ENCODE results near the gene NECTIN2.
A peak's percentile ranks its signal among the peaks of the same experiment; 100 is the strongest.
"Not testable (repeated sequence)": the region's sequence is repeated elsewhere in the genome, so short reads cannot be mapped to it uniquely, and the experiment has no call there.

NECTIN2 gene

DNA sequence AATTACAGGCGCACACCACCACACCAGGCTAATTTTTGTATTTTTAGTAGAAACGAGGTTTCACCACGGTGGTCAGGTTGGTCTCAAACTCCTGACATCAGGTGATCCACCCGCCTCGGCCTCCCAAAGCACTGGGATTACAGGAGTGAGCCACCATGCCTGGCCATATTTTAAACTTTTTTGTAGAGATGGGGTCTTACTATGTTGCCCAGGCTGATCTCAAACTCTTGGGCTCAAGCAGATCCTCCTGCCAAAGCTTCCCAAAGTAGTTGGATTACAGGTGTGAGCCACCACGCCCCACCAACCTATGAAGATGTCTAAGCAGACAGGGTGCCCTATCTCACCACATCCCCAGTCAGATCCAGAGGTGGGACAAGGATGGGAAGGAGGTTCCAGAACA is 65.8 kb downstream of the NECTIN2 start:
- not testable (repeated sequence) for DNase-seq

DNA sequence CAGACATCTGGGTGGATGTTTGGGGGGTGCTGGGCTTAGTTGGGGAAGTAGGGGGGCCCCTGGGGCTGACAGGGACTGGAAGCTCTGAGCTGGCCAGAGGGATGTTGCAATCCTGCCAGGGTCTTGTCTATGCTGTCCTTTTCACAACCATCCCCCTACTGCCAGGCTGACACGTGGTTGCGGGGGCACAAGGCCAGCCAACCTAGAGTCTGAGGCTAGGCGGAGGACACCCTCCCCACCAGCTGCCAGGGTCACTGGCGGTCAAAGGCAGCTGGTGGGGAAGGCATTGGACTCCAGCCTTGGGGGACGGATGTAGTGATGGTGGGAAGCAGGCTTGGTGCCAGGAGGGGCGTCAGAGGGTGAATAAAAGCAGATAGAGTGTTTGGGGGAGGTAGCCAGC is 66.8 kb downstream of the NECTIN2 start:
- peak; percentile 72 for DNase-seq

DNA sequence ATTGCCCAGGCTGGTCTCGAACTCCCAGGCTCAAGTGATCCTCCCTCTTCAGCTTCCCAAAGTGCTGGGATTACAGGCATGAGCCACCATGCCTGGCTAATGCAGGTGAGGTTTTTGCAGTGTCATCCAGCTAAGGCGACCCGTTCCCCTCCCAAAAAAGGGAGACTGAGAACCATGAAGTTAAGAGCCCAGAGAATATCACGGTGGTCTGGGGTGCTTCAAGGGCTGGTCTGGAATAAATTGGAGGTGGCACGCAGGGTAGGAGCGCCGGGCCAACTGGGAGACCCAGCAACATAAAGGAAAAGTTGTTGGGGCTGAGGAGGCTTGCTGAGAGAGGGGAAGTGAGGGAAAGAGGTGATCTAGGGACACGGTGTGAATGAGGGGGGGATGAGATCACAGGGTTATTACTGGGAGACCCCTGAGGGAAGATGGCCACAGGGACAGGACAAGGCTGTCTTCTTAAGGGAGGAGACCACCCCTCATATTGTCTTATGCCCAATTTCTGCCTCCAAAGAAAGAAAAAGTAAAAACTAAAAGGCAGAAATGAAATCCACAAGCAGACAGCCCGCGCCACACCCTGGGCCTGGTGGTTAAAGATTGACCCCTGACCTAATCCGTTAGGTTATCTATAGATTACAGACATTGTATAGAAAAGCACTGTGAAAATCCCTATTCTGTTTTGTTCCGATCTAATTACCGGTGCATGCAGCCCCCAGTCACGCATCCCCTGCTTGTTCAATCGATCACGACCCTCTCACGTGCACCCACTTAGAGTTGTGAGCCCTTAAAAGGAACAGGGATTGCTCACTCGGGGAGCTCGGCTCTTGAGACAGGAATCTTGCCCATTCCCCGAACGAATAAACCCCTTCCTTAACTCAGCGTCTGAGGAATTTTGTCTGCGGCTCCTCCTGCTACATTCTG is 67.7 kb downstream of the NECTIN2 start:
- peak; percentile 40 for DNase-seq

DNA sequence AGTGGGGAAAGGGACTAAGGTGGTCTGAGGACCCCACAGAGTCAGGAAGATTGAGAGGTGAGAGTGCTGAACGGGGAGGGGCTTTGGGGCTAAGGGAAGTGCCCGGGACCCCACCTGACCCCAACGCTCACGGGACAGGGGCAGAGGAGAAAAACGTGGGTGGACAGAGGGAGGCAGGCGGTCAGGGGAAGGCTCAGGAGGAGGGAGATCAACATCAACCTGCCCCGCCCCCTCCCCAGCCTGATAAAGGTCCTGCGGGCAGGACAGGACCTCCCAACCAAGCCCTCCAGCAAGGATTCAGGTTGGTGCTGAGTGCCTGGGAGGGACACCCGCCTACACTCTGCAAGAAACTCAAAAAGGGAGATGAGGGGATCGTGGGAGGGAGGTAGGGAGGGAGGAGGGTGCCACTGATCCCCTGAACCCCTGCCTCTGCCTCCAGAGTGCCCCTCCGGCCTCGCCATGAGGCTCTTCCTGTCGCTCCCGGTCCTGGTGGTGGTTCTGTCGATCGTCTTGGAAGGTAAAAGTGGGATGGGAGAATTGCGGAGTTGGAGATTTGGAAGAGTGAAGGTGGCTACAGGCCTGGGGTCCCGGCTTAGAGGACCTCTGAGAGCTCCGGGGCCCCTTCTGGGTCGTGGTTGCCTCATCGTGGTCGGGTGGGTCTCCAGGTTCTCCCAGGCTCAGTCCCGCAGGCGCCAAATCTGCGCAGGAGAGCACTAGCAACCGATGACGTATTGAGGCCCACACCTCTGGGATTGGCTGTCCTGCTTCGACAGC is 68.5 kb downstream of the NECTIN2 start, which contains the start of gene APOC1:
TSS of gene APOC1 (plus strand) at position 176 of the 774 bp plus-strand sequence. CDS start at position 460, 284 bp downstream.
- peak; percentile 83 for DNase-seq

DNA sequence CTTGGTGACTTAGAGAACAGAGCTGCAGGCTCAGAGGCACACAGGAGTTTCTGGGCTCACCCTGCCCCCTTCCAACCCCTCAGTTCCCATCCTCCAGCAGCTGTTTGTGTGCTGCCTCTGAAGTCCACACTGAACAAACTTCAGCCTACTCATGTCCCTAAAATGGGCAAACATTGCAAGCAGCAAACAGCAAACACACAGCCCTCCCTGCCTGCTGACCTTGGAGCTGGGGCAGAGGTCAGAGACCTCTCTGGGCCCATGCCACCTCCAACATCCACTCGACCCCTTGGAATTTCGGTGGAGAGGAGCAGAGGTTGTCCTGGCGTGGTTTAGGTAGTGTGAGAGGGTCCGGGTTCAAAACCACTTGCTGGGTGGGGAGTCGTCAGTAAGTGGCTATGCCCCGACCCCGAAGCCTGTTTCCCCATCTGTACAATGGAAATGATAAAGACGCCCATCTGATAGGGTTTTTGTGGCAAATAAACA is 78.2 kb downstream of the NECTIN2 start:
- DNase-seq: no peak

DNA sequence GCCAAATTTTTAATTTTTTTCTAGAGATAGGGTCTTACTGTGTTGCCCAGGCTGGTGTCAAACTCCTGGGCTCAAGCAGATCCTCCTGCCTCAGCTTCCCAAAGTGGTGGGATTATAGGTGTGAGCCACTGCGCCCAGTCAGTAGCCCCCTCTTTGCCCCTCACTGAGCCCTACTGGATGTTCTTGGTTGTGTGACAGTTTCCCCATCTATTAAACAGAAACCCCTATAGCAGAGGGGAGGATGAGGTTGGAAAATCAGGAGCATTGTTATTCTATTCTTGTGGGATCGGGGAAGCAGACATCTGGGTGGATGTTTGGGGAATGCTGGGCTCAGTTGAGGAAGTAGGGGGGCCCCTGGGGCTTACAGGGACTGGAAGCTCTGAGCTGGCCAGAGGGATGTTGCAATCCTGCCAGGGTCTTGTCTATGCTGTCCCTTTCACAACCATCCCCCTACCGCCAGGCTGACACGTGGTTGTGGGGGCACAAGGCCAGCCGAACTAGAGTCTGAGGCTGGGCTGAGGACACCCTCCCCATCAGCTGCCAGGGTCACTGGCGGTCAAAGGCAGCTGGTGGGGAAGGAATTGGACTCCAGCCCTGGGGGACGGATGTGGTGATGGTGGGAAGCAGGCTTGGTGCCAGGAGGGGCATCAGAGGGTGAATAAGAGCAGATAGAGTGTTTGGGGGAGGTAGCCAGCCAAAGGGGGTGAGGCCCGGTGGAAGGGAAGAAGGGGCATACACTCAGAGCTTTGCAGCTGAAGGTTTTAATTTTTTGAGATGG is 79.2 kb downstream of the NECTIN2 start:
- peak; percentile 98 for DNase-seq

DNA sequence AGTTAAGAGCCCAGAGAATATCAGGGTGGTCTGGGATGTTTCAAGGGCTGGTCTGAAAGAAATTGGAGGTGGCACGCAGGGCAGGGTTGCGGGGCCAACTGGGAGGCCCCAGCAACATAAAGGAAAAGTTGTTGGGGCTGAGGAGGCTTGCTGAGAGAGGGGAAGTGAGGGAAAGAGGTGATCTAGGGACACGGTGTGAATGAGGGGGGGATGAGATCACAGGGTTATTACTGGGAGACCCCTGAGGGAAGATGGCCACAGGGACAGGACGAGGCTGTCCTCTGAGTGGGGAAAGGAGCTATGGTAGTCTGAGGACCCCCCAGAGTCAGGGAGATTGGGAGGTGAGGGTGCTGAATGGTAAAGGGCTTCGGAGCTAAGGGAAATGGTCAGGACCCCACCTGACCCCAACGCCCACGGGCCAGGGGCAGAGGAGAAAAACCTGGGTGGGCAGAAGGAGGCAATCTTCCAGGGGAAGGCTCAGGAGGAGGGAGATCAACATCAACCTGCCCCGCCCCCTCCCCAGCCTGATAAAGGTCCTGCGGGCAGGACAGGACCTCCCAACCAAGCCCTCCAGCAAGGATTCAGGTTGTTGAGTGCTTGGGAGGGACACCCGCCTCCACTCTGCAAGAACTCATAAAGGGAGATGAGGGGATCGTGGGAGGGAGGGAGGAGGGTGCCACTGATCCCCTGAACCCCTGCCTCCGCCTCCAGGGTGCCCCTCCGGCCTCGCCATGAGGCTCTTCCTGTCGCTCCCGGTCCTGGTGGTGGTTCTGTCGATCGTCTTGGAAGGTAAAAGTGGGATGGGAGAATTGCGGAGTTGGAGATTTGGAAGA is 80.4 kb downstream of the NECTIN2 start:
- DNase-seq: not testable (repeated sequence)

DNA sequence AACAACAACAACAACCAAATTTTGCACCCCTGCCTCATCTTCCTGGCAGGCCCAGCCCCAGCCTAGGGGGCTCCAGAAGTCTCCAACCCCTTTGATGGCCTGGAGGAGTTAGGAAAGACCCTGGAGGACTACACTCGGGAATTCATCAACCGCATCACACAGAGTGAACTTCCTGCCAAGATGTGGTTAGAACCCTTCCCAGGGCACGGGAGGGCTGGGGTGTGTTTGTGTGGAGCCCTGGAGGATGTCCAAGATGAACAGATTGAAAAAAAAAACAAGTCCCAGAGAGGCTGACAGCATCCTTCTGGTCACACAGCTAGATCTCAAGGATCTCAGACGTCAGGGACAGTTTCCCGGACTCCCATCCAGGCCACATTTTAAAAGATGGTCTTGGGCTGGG is 81.6 kb downstream of the NECTIN2 start:
- DNase-seq: no peak

DNA sequence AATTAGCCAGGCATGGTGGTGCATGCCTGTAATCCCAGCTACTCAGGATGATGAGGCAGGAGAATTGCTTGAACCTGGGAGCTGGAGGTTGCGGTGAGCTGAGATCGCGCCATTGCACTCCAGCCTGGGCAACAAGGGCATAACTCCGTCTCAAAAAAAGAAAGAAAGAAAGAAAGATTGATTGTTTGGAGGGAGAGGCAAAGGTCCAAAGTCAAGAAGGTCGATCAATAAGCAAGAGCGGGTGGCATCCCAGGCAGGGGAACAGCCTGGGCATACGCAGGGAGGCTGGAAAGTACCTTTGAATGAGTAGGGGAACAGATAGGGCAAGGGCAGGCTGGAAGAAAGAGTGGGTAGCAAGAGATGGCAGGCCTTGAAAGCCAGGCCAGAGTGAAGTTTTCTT is 84.0 kb downstream of the NECTIN2 start:
- DNase-seq: no peak

DNA sequence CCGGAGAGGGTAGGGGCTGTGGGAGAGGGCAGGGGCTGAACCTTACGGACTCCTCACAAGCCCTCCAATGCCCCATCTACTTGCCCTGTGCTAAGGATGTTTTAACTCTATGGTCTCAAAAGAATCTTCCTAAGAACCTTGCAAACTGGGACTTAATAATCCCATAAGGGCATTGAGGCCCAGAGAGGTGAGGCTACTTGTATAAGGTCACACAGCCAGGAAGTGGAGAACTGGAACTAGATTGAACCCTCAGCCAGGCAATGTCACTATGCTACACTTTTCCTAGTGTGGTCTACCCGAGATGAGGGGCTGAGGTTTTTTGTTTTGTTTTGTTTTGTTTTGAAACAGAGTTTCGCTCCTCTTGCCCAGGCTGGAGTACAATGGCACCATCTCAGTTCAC is 85.4 kb downstream of the NECTIN2 start:
- no peak for DNase-seq

Measured in MV-4-11 (cell line).